HG03280 (cell line): Measurements from ENCODE around the gene ERICH6B.
"Not testable (repeated sequence)": the region's sequence is repeated elsewhere in the genome, so short reads cannot be mapped to it uniquely, and the experiment has no call there.

Experiments used
- ATAC-seq: cut with Tn5 transposase; IDR thresholded peaks from one replicate; pipeline ENCODE4 v1.9.1; 2021; ENCODE audit warnings: mild to moderate bottlenecking, moderate library complexity; ENCODE audit not compliant: unreplicated experiment

The ERICH6B gene

GRCh38 chr13:45615501-45616101, at the start of gene ERICH6B:
ERICH6B (minus strand) TSS chr13:45615739; CDS start chr13:45597005, 18,734 bp downstream.
- ATAC-seq: no peak

- ATAC-seq: not testable (repeated sequence)
These were observed 47.4 kb upstream of the ERICH6B start for GRCh38 chr13:45662903-45663302.

- ATAC-seq: no peak
These were observed 46.6 kb upstream of the ERICH6B start for GRCh38 chr13:45662162-45662561.

- not testable (repeated sequence) for ATAC-seq
These were observed 44.9 kb upstream of the ERICH6B start for GRCh38 chr13:45660458-45660857.

GRCh38 chr13:45659536-45659935, 44.0 kb upstream of the ERICH6B start:
- no peak for ATAC-seq

GRCh38 chr13:45658586-45659235, 43.2 kb upstream of the ERICH6B start:
- no peak for ATAC-seq

- ATAC-seq: no peak
These were observed 39.3 kb upstream of the ERICH6B start for GRCh38 chr13:45654633-45655349.

GRCh38 chr13:45645263-45645662, 29.7 kb upstream of the ERICH6B start:
- ATAC-seq: not testable (repeated sequence)

- not testable (repeated sequence) for ATAC-seq
These were observed 26.6 kb upstream of the ERICH6B start for GRCh38 chr13:45642159-45642558.

- ATAC-seq: not testable (repeated sequence)
These were observed 19.8 kb upstream of the ERICH6B start for GRCh38 chr13:45635291-45635690.

- no peak for ATAC-seq
These were observed 15.3 kb upstream of the ERICH6B start for GRCh38 chr13:45630791-45631190.

GRCh38 chr13:45629940-45630339, 14.4 kb upstream of the ERICH6B start:
- no peak for ATAC-seq

- no peak for ATAC-seq
These were observed 12.6 kb upstream of the ERICH6B start for GRCh38 chr13:45628094-45628493.

GRCh38 chr13:45627656-45628055, 12.1 kb upstream of the ERICH6B start:
- no peak for ATAC-seq

GRCh38 chr13:45626731-45627374, 11.3 kb upstream of the ERICH6B start:
- no peak for ATAC-seq

GRCh38 chr13:45623516-45624090, 8.1 kb upstream of the ERICH6B start:
- ATAC-seq: no peak

- ATAC-seq: no peak
These were observed 6.4 kb upstream of the ERICH6B start for GRCh38 chr13:45621950-45622349.

GRCh38 chr13:45607931-45608330, 7.6 kb downstream of the ERICH6B start:
- ATAC-seq: no peak

GRCh38 chr13:45604892-45605291, 10.6 kb downstream of the ERICH6B start:
- no peak for ATAC-seq

GRCh38 chr13:45603338-45603737, 12.2 kb downstream of the ERICH6B start:
- no peak for ATAC-seq
